CD8-positive, alpha-beta memory T cell (primary cell): ENCODE measurements around the gene PITPNM2. TPM values are rescaled to one million over a fixed set of nuclear protein-coding genes. Genes with fewer than 3 reads are reported as not detected.

Experiments
- CTCF ChIA-PET: fragments of 350-600 bp; sonication (Branson Sonifier 250); formaldehyde crosslinking; loops from one replicate; lab custom pipeline; 2021; ENCODE audit warnings: antibody characterized with exemption; lab: Charles Lee
- POLR2A ChIA-PET: fragments of 350-600 bp; sonication (Branson Sonifier 250); formaldehyde crosslinking; loops from one replicate; lab custom pipeline; 2021; ENCODE audit warnings: antibody characterized with exemption; lab: Charles Lee
- DNase-seq, 5 donors: peaks; one replicate each; pipeline versions ENCODE4 v3.0.0 to v3.0.0-alpha.2; 2020 to 2022; ENCODE audit warnings: mixed read lengths in 1 of 5
- H3K27ac ChIP-seq: one replicate; pipeline ENCODE4 v1.7.0; 2013; ENCODE audit warnings: low read depth, mild to moderate bottlenecking, low read length, moderate library complexity
- H3K27me3 ChIP-seq: 2 replicates; pipeline ENCODE4 v1.7.0; 2013; ENCODE audit warnings: low read length, mild to moderate bottlenecking; ENCODE audit not compliant: insufficient read depth, poor library complexity, severe bottlenecking
- H3K36me3 ChIP-seq: 2 replicates; pipeline ENCODE4 v1.7.0; 2013; ENCODE audit warnings: mild to moderate bottlenecking, low read length, moderate library complexity; ENCODE audit not compliant: insufficient read depth
- H3K4me1 ChIP-seq: 2 replicates; pipeline ENCODE4 v1.7.0; 2013; ENCODE audit warnings: mild to moderate bottlenecking, low read length, moderate library complexity; ENCODE audit not compliant: insufficient read depth
- H3K4me3 ChIP-seq: 2 replicates; pipeline ENCODE4 v1.7.0; 2013; ENCODE audit warnings: mild to moderate bottlenecking, low read length
- H3K9me3 ChIP-seq: 2 replicates; pipeline ENCODE4 v1.7.0; 2013; ENCODE audit warnings: mild to moderate bottlenecking, low read length
- H3K27ac Mint-ChIP-seq, 8 donors: one replicate each; pipeline ENCODE4 v1.8.0; 2020 to 2021; ENCODE audit warnings: mixed read lengths in 8 of 8, mild to moderate bottlenecking in 6 of 8, inconsistent platforms in 3 of 8, moderate library complexity in 3 of 8
- H3K27me3 Mint-ChIP-seq, 2 donors: one replicate each; pipeline ENCODE4 v1.8.0; 2020 to 2021; ENCODE audit warnings: mixed read lengths in 2 of 2, mild to moderate bottlenecking in 1 of 2, moderate library complexity in 1 of 2
- H3K36me3 Mint-ChIP-seq, 3 donors: one replicate each; pipeline ENCODE4 v1.8.0; 2020 to 2021; ENCODE audit warnings: mixed read lengths in 3 of 3, inconsistent platforms in 1 of 3, mild to moderate bottlenecking in 1 of 3
- H3K4me1 Mint-ChIP-seq, 3 donors: one replicate each; pipeline ENCODE4 v1.8.0; 2020 to 2021; ENCODE audit warnings: mixed read lengths in 3 of 3, inconsistent platforms in 1 of 3, mild to moderate bottlenecking in 1 of 3
- H3K4me3 Mint-ChIP-seq, 7 donors: one replicate each; pipeline ENCODE4 v1.8.0; 2020 to 2021; ENCODE audit warnings: mixed read lengths in 7 of 7, mild to moderate bottlenecking in 6 of 7, moderate library complexity in 4 of 7, inconsistent platforms in 2 of 7
- H3K9me3 Mint-ChIP-seq, 5 donors: one replicate each; pipeline ENCODE4 v1.8.0; 2020 to 2022; ENCODE audit warnings: mixed read lengths in 5 of 5, mild to moderate bottlenecking in 3 of 5, moderate library complexity in 2 of 5, inconsistent platforms in 1 of 5
- polyA plus RNA-seq: library from polyadenylated mRNA; unstranded; fragments of 300-500 nt; fragmentation: Illumina TruSeq; gene quantifications from one replicate; pipeline ENCODE4 v1.2.3, GENCODE V29; 2021
- total RNA-seq, 2 experiments: library from RNA; stranded (reverse); gene quantifications; one replicate each; pipeline ENCODE4 v1.2.3, GENCODE V29; 2021

The PITPNM2 gene
- total and polyA plus RNA-seq, 3 experiments from 2014 or later = 1.8 to 6.1 (median 5.1) TPM

- no peak for DNase-seq
- no peaks in the 10 kb centered on the region for H3K9me3 ChIP-seq
- CTCF ChIA-PET = interaction anchor here (0.6 to 2.1 kb wide), 7 partner anchors 10 to 431 kb away, joined by 3 to 7 read pairs (median 4); partner anchors contain the start of genes MPHOSPH9 and MTRFR
- H3K27ac Mint-ChIP-seq = peak overlapping the region in 3 of 8 donors; percentile 46 to 71 (median 47)
- no peaks in the 10 kb centered on the region for H3K36me3 ChIP-seq
- peaks cover 24 to 30% (median 27%) of the 10 kb centered on the region in 3 donors for H3K4me1 Mint-ChIP-seq
- H3K27ac ChIP-seq = no peak overlapping the region
- H3K9me3 Mint-ChIP-seq = no peaks in the 10 kb centered on the region
- no peaks in the 10 kb centered on the region for H3K27me3 ChIP-seq
- peaks cover 0 to 3% of the 10 kb centered on the region in 2 donors for H3K27me3 Mint-ChIP-seq
- peak overlapping the region; percentile 47 for H3K4me3 ChIP-seq
- peak overlapping the region; percentile 71 to 84 (median 80) for H3K4me3 Mint-ChIP-seq
- peaks cover 25% of the 10 kb centered on the region for H3K4me1 ChIP-seq
- POLR2A ChIA-PET = interaction anchor here (1.2 to 2.1 kb wide), 3 partner anchors 77 to 82 kb away, joined by 3 to 6 read pairs (median 3); partner anchors contain the start of genes MPHOSPH9 and MTRFR
- peaks cover 0 to 11% (median under 1%) of the 10 kb centered on the region in 3 donors for H3K36me3 Mint-ChIP-seq
These were observed 866 bp upstream of the PITPNM2 start for GRCh38 chr12:123151457-123152454.

- H3K4me3 Mint-ChIP-seq = peak overlapping the region; percentile 43 to 92 (median 85)
- H3K9me3 Mint-ChIP-seq = no peaks in the 10 kb centered on the region
- Histone ChIP-seq H3K9me3 (no peaks in the 10 kb centered on the region), H3K4me3 (peak overlapping the region; percentile 51), H3K27me3 (no peaks in the 10 kb centered on the region), H3K27ac (no peak overlapping the region), H3K4me1 (peaks cover 25% of the 10 kb centered on the region), H3K36me3 (no peaks in the 10 kb centered on the region)
- no peak overlapping the region for H3K27ac Mint-ChIP-seq
- ChIA-PET CTCF (interaction anchor here (1.8 to 2.1 kb wide), 2 partner anchors 8 to 74 kb away, joined by 3 to 7 read pairs; no protein-coding TSS in a partner anchor), POLR2A (interaction anchor here (2.1 kb wide), 1 partner anchor 83 kb away, joined by 6 read pairs; the partner anchor contains the start of genes MPHOSPH9 and MTRFR)
- peaks cover 0 to 3% of the 10 kb centered on the region in 2 donors for H3K27me3 Mint-ChIP-seq
- peaks cover 24 to 30% (median 27%) of the 10 kb centered on the region in 3 donors for H3K4me1 Mint-ChIP-seq
- peaks cover 0 to 2% (median 0%) of the 10 kb centered on the region in 3 donors for H3K36me3 Mint-ChIP-seq
- peak in 2 of 5 donors; percentile 9 to 48 for DNase-seq
These were observed 581 bp downstream of the PITPNM2 start for GRCh38 chr12:123150275-123150743.

- Histone ChIP-seq H3K4me3 (peak overlapping the region; percentile 51), H3K27me3 (no peaks in the 10 kb centered on the region), H3K4me1 (peaks cover 25% of the 10 kb centered on the region), H3K9me3 (no peaks in the 10 kb centered on the region), H3K36me3 (no peaks in the 10 kb centered on the region), H3K27ac (no peak overlapping the region)
- ChIA-PET CTCF (interaction anchor here (0.9 to 1.8 kb wide), 2 partner anchors 8 to 74 kb away, joined by 3 read pairs; no protein-coding TSS in a partner anchor), POLR2A (interaction anchor here (2.1 kb wide), 1 partner anchor 84 kb away, joined by 6 read pairs; the partner anchor contains the start of genes MPHOSPH9 and MTRFR)
- H3K9me3 Mint-ChIP-seq = no peaks in the 10 kb centered on the region
- H3K27ac Mint-ChIP-seq = peak overlapping the region in 7 of 8 donors; percentile 32 to 95 (median 67)
- peaks cover 24 to 30% (median 27%) of the 10 kb centered on the region in 3 donors for H3K4me1 Mint-ChIP-seq
- DNase-seq = no peak
- peak overlapping the region; percentile 43 to 92 (median 85) for H3K4me3 Mint-ChIP-seq
- H3K36me3 Mint-ChIP-seq = no peaks in the 10 kb centered on the region
- H3K27me3 Mint-ChIP-seq = peaks cover 0 to 3% of the 10 kb centered on the region in 2 donors
These were observed 1.2 kb downstream of the PITPNM2 start for GRCh38 chr12:123149501-123150274.

GRCh38 chr12:123149088-123149487 lies 1.8 kb downstream of the PITPNM2 start:
- Histone ChIP-seq H3K27me3 (no peaks in the 10 kb centered on the region), H3K4me3 (no peak overlapping the region), H3K36me3 (no peaks in the 10 kb centered on the region), H3K4me1 (peaks cover 25% of the 10 kb centered on the region), H3K27ac (no peak overlapping the region), H3K9me3 (no peaks in the 10 kb centered on the region)
- Mint-ChIP-seq H3K4me1 (peaks cover 24 to 30% (median 27%) of the 10 kb centered on the region in 3 donors), H3K9me3 (no peaks in the 10 kb centered on the region), H3K27me3 (peaks cover 0 to 3% of the 10 kb centered on the region in 2 donors), H3K36me3 (no peaks in the 10 kb centered on the region), H3K4me3 (peak overlapping the region; percentile 43 to 92 (median 85)), H3K27ac (peak overlapping the region in 4 of 8 donors; percentile 31 to 63 (median 36))
- POLR2A ChIA-PET = no interaction called here
- CTCF ChIA-PET = interaction anchor here (0.9 to 1.8 kb wide), 2 partner anchors 9 to 74 kb away, joined by 3 read pairs; no protein-coding TSS in a partner anchor
- DNase-seq = no peak

GRCh38 chr12:123148655-123149054 lies 2.2 kb downstream of the PITPNM2 start:
- no peak for DNase-seq
- ChIA-PET POLR2A (no interaction called here), CTCF (interaction anchor here (1.8 kb wide), 1 partner anchor 10 kb away, joined by 3 read pairs; no protein-coding TSS in a partner anchor)
- Mint-ChIP-seq H3K27me3 (peaks cover 0 to 3% of the 10 kb centered on the region in 2 donors), H3K36me3 (no peaks in the 10 kb centered on the region), H3K4me3 (peak overlapping the region; percentile 9 to 85 (median 69)), H3K9me3 (no peaks in the 10 kb centered on the region), H3K4me1 (peaks cover 24 to 30% (median 27%) of the 10 kb centered on the region in 3 donors), H3K27ac (peak overlapping the region in 3 of 8 donors; percentile 6 to 51 (median 35))
- H3K36me3 ChIP-seq = no peaks in the 10 kb centered on the region
- H3K9me3 ChIP-seq = no peaks in the 10 kb centered on the region
- H3K4me1 ChIP-seq = peaks cover 25% of the 10 kb centered on the region
- no peaks in the 10 kb centered on the region for H3K27me3 ChIP-seq
- no peak overlapping the region for H3K4me3 ChIP-seq
- no peak overlapping the region for H3K27ac ChIP-seq

GRCh38 chr12:123148223-123148622 lies 2.7 kb downstream of the PITPNM2 start:
- peaks cover 0 to 3% of the 10 kb centered on the region in 2 donors for H3K27me3 Mint-ChIP-seq
- ChIA-PET POLR2A (no interaction called here), CTCF (no interaction called here)
- H3K4me1 Mint-ChIP-seq = peaks cover 24 to 29% (median 27%) of the 10 kb centered on the region in 3 donors
- no peak for DNase-seq
- no peaks in the 10 kb centered on the region for H3K27me3 ChIP-seq
- no peaks in the 10 kb centered on the region for H3K9me3 Mint-ChIP-seq
- H3K4me1 ChIP-seq = peaks cover 25% of the 10 kb centered on the region
- H3K4me3 ChIP-seq = no peak overlapping the region
- H3K36me3 Mint-ChIP-seq = no peaks in the 10 kb centered on the region
- H3K27ac Mint-ChIP-seq = peak overlapping the region in 2 of 8 donors; percentile 22 to 35
- no peak overlapping the region for H3K27ac ChIP-seq
- peak overlapping the region in 5 of 7 donors; percentile 17 to 85 (median 69) for H3K4me3 Mint-ChIP-seq
- no peaks in the 10 kb centered on the region for H3K9me3 ChIP-seq
- no peaks in the 10 kb centered on the region for H3K36me3 ChIP-seq

- H3K9me3 ChIP-seq = no peaks in the 10 kb centered on the region
- CTCF ChIA-PET = interaction anchor here (0.8 kb wide), 1 partner anchor 285 kb away, joined by 3 read pairs; no protein-coding TSS in a partner anchor
- no peak overlapping the region for H3K4me3 ChIP-seq
- Mint-ChIP-seq H3K27ac (no peak overlapping the region), H3K4me3 (no peak overlapping the region), H3K9me3 (no peaks in the 10 kb centered on the region), H3K4me1 (peaks cover 13 to 16% (median 15%) of the 10 kb centered on the region in 3 donors), H3K27me3 (peaks cover 0 to 3% of the 10 kb centered on the region in 2 donors), H3K36me3 (no peaks in the 10 kb centered on the region)
- H3K4me1 ChIP-seq = peaks cover 27% of the 10 kb centered on the region
- H3K27me3 ChIP-seq = no peaks in the 10 kb centered on the region
- no peak for DNase-seq
- no peaks in the 10 kb centered on the region for H3K36me3 ChIP-seq
- POLR2A ChIA-PET = interaction anchor here (0.5 kb wide), 1 partner anchor 40 kb away, joined by 4 read pairs; no protein-coding TSS in a partner anchor
- H3K27ac ChIP-seq = no peak overlapping the region
These were observed 5.7 kb downstream of the PITPNM2 start for GRCh38 chr12:123145211-123145610.
